Activated CD4-positive, CD25-positive, alpha-beta regulatory T cell (primary cell): ENCODE data around the gene ZFP14.

Source experiments
- DNase-seq, 4 experiments: peaks; one replicate each; lab custom pipeline; 2025; lab: John Stamatoyannopoulos, UW

Gene ZFP14

DNA sequence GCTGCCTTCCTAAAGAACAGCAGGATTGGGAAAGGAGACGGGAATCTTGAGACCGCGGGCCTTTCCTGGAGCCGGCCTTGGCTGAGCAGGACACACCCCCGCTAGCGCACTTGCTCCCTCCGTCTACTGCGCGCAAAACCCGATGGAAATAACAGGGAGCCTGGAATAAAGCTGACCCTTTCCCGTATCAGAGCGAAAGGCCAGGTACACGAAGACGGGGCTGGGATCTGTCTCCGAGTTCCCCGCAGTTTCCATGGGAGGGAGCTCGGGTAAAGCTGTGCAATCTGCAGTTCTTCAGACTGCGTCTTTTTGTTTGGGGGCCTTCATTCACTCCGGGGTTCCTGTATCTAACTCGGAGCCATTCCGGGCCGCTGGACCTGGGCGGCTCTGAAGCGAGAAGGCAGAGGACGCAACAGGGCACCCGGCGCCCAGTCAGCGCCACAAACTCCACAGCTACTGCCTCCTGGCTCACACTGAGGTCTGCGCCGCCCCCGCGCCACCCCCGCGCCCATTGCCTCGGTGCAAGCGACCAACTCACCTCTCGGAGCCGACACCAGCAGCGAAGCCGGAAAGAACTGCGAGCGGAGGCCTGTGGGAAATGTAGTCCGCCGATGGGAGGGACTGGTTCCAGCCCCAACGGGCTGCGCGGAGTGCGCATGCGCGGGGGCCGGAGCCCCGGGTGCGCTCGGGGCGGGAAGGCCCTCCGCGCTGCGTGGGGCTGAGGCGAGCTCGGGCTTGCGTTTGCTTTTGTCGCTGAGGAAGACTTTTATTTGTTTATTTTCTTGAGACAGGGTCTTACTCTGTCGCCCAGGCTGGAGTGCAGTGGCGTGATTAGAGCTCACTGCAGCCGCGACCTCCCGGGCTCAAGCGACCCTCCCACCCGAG, at the start of gene ZFP14:
ZFP14 (minus strand) TSS at position 577 of the 885 bp plus-strand sequence. CDS start 11,309 bp downstream, outside the sequence.
- DNase-seq, result peak; percentile 87 to 92 (median 88)

DNA sequence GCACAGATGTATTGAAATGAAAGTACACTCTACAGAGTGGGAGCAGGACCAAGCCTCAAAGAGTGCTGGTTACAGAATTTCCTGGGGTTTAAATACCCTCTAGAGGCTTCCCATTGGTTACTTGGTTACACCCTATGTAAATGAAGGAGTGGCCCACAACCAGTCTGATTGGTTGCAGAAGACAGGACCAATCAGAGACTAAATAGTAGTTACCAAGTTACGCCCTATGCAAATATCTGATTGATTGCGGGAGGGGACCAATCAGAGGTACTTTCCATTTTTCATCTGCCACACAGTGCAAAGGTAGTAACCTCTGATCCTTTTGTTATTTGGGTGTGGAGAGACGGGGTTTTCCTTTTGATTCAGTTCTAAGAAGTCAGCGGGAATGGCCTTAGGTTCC, 44.9 kb upstream of the ZFP14 start:
- DNase-seq, result no peak

DNA sequence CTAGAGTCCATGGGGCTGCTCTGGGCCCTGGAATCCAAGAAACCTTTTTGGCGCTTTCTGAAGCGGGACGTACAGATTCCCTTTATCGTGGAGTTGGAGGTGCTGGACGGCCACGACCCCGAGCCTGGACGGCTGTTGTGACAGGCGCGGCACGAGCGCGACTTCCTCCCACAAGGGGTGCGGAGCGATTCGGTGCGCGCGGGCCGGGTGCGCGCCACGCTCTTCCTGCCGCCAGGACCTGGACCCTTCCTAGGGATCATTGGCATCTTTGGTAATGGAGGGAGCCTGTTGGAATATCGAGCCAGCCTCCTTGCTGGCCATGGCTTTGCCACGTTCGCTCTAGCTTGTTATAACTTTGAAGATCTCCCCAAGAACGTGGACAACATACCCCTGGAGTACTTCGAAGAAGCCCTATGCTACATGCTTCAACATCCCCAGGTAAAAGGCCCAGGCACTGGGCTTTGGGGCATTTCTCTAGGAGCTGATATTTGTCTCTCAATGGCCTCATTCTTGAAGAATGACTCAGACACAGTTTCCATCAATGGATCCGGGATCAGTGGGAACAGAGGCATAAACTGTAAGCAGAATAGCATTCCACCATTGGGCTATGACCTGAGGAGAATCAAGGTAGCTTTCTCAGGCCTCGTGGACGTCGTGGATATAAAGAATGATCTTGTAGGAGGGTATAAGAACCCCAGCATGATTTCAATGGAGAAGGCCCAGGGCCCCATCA, 42.9 kb upstream of the ZFP14 start:
- DNase-seq, result no peak

DNA sequence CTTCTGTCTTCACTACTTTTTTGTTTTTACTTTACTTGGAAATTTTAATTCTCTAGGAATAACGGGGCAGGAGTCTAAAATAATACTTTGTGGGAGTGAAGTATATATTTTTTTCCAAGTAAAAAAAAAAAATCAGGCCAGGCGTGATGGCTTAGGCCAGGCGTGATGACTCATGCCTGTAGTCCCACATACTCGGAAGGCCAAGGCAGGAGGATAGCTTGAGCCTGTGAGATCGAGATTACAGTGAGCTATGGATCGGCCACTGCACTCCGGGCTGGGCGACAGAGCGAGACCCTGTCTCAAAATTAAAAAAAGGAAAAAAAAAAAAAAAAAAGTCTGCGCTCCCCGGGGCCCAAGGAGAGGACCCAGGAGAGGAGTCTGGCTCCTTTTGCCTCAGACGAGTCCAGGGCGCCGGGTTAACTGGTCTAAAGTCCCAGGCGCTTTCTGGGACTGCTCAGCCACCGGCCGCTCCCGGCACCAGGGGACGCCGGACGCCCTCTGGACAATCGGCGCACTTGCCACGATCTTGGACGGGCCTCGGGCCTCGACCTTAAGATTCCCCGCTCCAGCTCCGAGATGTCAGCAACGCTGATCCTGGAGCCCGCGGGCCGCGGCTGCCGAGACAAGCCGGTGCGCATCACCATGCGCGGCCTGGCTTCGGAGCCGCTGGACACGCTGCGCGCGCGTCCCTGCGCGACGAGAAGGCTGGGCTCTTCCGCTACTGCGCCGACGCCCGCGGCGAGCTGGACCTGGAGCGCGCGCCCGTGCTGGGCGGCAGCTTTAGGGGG, 42.2 kb upstream of the ZFP14 start:
- no peak for DNase-seq

DNA sequence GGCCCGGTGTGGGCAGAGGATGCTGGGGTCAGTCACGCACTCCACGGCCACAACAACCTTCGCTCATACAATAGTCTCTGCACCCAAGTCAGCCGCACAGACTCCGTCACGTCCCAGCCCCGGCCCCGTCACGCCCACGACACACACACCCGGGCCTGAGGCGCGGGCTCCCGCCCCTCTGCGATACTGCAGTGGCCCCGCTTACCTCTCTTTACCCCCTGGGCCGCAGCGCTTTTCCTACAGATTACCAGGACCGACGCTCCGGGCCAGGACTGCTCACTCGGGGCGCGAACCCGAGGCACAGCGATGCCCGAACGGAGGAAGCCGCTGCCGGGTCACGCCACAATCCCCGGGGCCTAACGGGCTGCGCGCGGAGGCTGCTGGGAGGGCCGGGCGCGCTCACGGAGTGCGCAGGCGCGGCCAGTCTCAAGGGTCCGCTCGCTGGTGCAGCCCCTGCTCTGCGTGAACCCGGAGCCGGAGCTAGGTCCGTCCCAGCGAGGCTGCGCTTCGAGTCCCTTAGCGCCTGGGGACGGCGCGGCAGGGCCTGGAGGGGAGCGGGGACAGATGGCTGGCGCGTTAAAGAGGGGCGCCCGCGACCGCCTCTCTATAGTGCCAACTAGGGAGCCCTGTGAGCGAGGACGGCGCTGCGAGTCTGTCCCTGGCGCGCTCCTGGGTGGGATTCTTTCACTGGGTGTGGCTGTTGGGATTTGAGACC, 39.4 kb upstream of the ZFP14 start, which contains the start of gene ZFP82:
ZFP82 (minus strand) TSS at position 358 of the 715 bp plus-strand sequence. CDS start 8,855 bp downstream, outside the sequence.
- DNase-seq, result peak; percentile 56 to 63 (median 58)

DNA sequence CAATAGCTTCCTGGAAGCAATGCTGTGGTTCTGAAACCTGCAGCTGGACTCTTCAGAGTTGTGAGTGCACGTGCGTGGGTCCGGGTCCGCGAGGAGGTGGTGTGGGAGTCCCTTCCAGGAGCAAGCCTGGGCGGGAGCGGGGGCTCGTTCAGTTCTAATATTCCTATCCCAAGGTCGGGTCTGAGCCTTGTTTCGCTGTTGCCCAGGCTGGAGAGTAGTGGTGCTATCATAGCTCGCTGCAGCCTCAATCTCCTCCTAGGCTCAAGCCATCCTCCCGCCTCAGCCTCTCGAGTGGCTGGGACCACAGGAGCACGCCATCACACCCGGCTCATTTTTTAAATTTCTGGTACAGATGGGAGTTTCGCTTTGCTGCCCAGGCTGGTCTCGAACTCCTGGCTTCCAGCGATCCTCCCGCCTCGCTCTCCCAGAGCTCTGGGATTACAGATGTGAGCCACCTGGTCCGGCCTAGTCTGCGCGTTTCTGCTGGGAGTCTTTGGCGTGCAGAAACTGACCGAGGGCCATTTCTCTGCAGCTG, 38.8 kb upstream of the ZFP14 start:
- no peak for DNase-seq

DNA sequence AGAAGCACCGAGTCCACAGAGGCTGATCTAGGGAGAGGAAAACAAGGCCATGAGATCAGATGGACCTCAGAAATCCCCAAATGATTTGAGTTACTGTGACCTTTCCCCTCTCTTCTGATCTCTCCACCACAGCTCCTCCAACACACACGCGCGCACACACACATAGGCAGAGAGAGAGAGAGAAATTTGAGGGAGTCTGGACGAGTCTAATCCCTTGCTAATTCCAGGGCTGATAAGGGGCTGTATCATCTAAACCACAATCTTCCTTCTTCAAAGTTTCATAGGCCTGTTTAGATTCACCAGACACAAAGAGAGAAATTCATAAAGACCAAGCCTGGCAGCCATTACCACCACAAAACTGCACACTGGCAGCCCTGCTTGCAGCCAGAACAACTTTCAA, 30.8 kb upstream of the ZFP14 start:
- no peak for DNase-seq

DNA sequence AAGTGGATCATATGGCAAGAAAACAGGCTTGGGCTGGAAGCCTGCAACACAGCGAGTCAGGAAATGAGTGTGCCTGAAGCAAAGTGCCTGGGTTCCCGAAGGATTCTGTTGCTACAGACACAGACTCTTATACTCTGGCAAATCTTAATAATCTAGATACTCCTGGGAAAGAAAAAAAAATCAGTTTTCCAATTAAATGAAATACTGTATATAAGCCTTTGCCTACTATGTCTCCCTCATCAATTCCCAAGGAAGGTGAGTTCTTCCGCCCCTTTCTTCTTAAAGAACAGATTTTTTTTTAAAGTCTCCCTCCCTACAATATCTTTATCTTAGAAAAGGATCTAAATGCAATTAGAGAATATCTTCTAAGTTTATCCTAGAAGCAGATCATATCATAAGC, 29.1 kb upstream of the ZFP14 start:
- DNase-seq, result no peak

DNA sequence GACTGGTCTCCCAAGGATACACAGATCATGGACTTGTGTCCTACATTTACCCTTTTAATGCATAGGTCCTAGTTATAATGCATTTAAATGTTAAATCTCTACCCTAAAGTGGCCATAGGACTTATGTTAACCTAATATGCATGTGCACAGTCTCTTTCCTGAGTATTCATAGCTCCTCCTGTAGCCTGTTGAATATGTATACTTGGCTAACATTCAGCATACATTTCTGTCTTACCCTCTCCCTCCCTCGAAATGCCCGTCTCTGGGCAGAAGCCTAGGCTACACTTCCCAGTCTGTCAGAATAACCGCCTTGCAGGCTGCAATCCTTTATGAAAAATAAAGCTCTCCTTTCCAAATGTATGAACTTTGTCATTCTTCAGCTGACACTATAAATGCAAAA, 25.5 kb upstream of the ZFP14 start:
- DNase-seq, result no peak

DNA sequence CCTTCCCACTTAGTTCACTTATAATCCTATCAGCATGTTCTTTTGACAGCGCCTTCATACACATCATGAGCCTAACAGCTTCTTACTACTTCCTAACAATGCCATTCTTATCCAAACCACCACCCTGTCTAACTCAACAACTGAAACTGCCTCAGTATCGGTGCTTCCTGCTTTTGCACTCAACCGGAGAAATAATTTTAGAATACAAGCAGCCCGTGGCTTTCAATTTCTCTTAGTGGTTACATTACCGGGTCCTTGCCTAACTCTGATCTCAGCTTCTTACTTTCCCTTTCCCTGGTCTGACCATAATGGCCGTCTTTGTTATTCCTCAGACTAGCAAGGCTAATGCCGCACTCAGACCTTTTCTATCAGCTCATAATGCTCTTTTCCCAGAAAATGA, 22.5 kb upstream of the ZFP14 start:
- no peak for DNase-seq

DNA sequence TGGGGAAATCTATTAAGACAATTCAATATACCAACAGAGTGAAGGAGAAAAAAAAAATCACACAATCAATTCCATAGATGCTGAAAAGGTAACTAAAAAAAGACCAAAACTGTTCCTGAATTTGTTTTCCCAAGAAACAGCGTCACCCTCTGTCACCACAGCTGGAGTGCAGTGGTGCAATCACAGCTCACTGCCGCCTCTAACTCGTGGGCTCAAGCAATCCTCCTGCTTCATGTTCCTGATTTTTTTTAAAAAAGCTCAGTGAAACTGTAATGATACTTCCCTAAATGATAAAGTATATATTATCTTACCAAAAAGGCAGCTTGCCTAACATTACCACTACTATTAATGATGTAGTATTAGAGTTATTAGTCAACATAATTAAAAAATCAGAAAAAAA, 19.6 kb upstream of the ZFP14 start:
- no peak for DNase-seq

DNA sequence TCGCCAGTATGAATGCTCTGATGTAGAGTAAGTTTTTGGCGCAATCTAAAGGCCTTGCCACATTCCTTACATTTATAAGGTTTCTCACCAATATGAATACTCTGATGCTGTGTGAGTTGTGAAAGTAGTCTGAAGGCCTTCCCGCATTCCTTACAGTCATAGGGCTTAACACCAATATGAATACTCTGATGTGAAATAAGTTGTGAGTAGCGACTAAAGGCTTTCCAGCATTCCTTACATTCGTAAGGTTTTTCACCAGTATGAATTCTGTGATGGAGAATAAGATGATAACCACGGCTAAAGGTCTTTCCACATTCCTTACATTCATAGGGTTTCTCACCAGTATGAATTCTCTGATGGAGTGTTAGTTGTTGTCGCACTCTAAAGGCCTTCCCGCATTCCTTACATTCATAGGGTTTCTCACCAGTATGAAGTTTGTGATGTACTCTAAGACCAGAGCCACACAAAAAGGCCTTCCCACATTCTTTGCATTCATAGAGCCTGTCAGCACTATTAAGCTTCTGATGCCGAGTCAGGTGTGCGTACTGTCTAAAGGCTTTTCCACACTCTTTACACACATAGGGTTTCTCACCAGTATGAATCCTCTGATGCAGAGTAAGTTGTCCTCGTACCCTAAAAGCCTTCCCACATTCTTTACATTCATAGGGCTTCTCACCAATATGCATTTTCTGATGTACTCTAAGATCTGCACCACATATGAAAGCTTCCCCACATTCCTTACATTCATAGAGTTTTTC, 14.1 kb upstream of the ZFP14 start:
- DNase-seq, result no peak

DNA sequence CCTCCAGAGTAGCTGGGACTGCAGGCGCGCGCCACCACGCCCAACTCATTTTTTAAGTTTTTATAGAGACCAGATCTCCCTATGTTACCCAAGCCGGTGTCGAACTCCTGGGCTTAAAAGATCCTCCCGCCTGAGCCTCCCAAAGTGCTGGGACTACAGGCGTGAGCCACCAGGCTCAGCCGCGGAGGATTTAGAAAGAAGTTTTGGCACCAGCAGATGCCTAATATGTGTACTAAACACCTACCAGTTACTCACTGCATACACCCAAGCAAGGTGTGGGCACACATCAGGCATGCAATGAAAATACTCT, 464 bp upstream of the ZFP14 start:
- no peak for DNase-seq

DNA sequence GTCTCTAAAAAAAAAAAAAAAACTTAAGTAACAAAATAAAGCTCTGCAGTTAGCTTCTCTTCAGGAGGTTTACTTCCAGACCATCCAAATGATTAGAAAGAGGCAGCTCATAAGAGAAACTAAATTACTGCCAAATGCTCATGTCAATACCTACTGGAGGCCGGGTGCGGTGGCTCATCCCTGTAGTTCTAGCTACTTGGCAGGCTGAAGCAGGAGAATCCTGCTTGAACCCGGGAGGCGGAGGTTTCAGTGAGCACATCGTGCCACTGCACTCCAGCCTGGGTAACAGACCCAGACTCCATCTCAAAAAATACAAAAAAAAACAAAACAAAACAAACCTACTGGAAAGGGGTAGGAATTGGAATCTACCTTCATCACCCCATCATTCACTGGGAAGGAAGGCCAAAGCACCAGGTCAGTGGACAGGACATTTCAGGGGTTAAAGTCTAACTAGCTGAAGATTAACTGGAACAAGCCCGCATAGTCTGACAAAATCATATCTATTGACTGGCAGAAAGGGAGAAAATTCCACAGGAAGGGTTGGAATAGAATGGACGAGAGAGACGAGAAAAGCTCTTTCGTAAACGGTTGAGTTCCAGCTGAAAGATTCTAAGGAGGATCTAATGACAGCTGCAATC, 1.3 kb downstream of the ZFP14 start:
- DNase-seq, result no peak

DNA sequence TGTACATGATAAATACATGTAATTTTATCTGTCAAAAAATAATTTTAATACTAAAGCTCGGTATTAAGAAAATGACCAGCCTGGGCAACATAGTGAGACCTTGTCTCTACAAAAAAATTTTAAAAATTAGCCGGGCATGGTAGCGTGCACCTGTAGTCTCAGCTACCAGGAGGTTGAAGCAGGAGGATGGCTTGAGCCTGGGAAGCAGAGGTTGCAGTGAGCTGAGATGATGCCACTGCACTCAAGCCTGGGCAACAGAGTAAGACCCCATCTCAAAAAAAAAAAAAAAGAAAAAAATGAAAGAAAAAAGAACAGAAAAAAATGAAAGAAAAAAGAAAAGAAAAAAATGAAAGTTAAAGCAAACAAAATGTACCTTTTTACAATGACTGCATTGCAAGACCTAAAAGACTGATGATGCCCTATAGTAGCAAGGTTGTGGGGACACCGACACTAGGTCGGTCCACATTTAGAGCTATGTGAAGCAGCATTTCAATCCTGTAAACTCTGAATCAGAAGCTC, 5.3 kb downstream of the ZFP14 start:
- no peak for DNase-seq

DNA sequence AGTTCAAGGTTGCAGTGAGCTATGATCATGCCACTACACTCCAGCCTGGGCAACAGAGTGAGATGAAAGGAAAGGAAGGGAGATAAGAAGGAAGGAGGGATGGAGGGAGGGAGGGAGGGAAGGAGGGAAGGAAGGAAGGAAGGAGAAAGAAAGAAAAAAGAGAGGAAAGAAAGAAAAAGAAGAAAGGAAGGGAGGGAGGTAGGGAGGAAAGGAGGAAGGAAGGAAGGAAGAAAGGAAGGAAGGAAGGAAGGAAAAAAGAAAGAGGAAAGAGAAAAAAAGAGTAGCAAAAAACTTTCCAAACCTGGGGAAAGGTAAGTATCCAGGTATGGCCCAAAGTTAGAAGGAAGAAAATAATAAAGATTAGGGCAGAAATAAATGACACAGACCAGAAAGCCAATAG, 7.1 kb downstream of the ZFP14 start:
- DNase-seq, result no peak

DNA sequence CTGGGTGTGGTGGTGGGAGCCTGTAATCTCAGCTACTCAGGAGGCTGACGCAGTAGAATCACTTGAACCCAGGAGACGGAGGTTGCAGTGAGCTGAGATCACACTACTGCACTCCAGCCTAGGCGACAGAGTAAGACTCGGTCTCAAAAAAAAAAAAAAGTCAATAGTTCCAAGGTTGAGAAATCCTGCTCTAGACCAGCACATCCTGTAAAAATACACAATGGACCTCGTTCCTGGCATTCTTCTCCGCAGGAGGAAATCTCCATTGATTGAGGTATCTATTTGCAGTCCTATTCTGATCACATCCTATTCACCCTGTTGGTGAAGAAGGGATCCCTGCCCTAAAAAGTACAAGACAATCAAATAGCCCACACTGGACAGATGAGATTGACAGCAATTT, 15.2 kb downstream of the ZFP14 start:
- DNase-seq, result no peak

DNA sequence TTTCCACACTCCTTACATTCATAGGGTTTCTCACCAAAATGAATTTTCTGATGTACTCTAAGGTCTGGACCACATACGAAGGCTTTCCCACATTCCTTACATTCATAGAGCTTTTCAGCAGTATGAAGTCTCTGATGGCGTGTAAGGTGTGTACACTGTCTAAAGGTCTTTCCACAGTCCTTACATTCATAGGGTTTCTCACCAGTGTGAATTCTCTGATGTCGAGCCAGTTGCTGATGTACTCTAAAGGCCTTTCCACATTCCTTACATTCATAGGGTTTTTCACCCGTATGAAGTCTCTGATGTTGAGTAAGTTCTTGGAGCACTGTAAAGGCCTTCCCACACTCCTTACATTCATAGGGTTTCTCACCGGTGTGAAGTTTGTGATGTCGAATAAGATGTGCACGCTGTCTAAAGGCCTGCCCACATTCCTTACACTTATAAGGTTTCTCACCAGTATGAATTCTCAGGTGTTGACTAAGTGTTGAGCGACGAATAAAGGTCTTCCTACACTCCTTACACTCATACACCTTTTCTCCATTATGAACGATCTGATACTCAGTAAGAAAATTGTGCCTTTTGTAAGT, 38.1 kb downstream of the ZFP14 start:
- DNase-seq, result no peak

DNA sequence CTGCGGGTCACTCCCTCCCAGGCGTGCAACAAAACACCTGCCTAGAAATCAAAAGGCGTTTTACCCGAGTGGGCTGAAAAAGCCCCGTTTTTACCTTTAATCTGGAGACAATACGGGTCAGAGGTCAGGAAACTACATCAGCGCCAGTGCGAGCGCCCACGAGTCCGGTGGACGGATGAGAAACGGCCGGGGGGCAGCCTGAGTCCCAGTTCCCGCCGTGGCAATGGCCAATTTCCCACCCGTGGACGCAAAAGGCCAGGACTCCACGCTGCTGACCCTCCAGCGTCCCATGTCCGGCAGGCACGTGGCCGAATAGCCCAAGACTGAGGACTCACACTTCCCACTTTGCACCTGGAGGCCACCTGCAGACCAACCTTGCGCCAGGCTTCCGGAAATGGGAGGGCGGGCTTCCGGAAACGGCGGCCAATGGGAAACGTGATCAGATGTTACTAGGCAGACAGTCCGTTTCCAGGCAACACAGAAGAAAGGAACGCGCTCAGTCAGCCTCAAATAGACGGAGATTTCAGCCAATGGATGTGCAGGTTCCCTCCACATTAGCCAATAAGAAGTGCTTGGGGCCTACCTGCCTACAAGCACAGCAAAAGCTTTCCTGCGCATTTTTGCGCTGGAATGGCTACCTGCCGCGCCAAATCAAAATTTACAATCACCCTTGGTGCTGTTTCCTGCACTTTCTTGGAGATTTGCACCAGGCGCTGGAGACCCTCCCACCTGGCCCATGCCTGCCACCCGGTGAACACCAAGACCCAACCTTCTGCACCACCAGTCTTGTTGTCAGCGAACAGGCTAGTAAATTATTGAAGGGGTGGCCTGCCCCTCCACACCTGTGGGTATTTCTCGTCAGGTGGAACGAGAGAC, 47.4 kb downstream of the ZFP14 start:
- peak; percentile 28 to 46 (median 35) for DNase-seq
